ENCODE data around the gene TREML1.

DNA sequence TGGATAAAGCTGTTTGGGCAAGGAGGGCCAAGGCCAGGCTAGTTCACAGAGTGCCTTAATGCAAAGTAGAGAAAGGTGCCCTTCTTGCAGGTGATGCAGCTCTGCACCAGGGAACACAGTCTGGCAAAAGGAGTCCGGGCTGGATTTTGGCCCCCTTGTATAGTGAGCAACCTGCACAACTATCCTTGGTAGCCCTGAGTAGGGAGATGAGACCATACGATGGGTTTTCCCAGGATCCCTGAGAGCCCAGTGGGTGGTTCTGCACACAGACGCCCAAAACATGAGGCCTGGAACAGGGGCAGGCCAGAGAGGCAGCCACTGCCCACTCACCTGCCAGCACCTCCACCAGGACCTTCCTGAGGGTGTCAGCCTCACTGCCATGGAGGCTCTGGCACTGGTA lies 6.8 kb upstream of the TREML1 start:
- TF ChIP-seq, protein P1, sequence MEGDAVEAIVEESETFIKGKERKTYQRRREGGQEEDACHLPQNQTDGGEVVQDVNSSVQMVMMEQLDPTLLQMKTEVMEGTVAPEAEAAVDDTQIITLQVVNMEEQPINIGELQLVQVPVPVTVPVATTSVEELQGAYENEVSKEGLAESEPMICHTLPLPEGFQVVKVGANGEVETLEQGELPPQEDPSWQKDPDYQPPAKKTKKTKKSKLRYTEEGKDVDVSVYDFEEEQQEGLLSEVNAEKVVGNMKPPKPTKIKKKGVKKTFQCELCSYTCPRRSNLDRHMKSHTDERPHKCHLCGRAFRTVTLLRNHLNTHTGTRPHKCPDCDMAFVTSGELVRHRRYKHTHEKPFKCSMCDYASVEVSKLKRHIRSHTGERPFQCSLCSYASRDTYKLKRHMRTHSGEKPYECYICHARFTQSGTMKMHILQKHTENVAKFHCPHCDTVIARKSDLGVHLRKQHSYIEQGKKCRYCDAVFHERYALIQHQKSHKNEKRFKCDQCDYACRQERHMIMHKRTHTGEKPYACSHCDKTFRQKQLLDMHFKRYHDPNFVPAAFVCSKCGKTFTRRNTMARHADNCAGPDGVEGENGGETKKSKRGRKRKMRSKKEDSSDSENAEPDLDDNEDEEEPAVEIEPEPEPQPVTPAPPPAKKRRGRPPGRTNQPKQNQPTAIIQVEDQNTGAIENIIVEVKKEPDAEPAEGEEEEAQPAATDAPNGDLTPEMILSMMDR (IDR thresholded peaks at IDR 0.05; ENCODE audit: low read depth, low read length, poor library complexity, severe bottlenecking): no peak
- TF ChIP-seq EZH2phosphoT487 (IDR thresholded peaks at IDR 0.05; ENCODE audit: borderline replicate concordance, low read length): no peak
